ENCODE measurements around the gene KMT5C. TPM values are rescaled to one million over a fixed set of nuclear protein-coding genes. Genes with fewer than 3 reads are reported as not detected.
A peak's percentile ranks its signal among the peaks of the same experiment; 100 is the strongest.

Gene KMT5C
- total RNA-seq, 1 donor from 2014 or later, result 32.9 TPM

GRCh38 chr19:55340784-55341147 lies 1.1 kb downstream of the KMT5C start:
- Mint-ChIP-seq H3K27ac (peak overlapping the region; percentile 68), H3K36me3 (peaks cover 4% of the 10 kb centered on the region), H3K4me1 (ENCODE audit: unreplicated experiment) (peaks cover 19% of the 10 kb centered on the region), H3K27me3 (peaks cover 3% of the 10 kb centered on the region), H3K4me3 (peak overlapping the region; percentile 88), H3K9me3 (no peaks in the 10 kb centered on the region)
- DNase-seq (ENCODE audit: extremely low spot score, unreplicated experiment), result no peak
- TF ChIP-seq, protein P1, sequence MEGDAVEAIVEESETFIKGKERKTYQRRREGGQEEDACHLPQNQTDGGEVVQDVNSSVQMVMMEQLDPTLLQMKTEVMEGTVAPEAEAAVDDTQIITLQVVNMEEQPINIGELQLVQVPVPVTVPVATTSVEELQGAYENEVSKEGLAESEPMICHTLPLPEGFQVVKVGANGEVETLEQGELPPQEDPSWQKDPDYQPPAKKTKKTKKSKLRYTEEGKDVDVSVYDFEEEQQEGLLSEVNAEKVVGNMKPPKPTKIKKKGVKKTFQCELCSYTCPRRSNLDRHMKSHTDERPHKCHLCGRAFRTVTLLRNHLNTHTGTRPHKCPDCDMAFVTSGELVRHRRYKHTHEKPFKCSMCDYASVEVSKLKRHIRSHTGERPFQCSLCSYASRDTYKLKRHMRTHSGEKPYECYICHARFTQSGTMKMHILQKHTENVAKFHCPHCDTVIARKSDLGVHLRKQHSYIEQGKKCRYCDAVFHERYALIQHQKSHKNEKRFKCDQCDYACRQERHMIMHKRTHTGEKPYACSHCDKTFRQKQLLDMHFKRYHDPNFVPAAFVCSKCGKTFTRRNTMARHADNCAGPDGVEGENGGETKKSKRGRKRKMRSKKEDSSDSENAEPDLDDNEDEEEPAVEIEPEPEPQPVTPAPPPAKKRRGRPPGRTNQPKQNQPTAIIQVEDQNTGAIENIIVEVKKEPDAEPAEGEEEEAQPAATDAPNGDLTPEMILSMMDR (conservative IDR thresholded peaks at IDR 0.05), result no peak

DNA sequence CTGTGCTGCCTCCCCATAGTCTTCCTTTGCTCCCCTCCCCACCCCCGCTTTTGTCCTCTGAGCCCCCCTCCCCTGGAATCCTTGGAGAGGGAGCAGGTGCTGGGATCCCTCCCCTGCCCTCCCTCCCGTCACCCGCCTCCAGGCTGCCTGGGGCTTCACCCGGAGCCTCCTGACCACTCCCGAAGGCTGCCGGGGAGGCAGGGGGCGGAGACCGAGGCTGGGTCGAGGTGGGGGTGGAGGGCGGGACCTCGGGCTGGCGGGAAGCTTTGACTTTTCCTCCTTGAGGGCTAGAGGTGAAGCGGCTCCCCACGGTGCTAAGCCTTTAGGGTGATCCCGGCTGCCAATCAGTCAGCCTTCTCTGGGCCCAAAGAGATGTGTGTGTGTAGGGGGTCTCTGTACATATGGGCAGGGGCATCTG lies 1.5 kb downstream of the KMT5C start:
- DNase-seq (ENCODE audit: extremely low spot score, unreplicated experiment), result no peak
- Mint-ChIP-seq H3K4me3 (peak overlapping the region; percentile 88), H3K27ac (peak overlapping the region; percentile 68), H3K9me3 (no peaks in the 10 kb centered on the region), H3K36me3 (peaks cover 4% of the 10 kb centered on the region), H3K27me3 (peaks cover 3% of the 10 kb centered on the region), H3K4me1 (ENCODE audit: unreplicated experiment) (peaks cover 19% of the 10 kb centered on the region)
- TF ChIP-seq, protein P1 (conservative IDR thresholded peaks at IDR 0.05), result no peak

- Mint-ChIP-seq H3K4me3 (peak overlapping the region; percentile 85), H3K4me1 (ENCODE audit: unreplicated experiment) (peaks cover 19% of the 10 kb centered on the region), H3K27me3 (peaks cover 3% of the 10 kb centered on the region), H3K36me3 (peaks cover 4% of the 10 kb centered on the region), H3K27ac (peak overlapping the region; percentile 62), H3K9me3 (no peaks in the 10 kb centered on the region)
- no peak for DNase-seq (ENCODE audit: extremely low spot score, unreplicated experiment)
- TF ChIP-seq, protein P1 (conservative IDR thresholded peaks at IDR 0.05), result no peak
Measured at GRCh38 chr19:55341595-55342531, 2.2 kb downstream of the KMT5C start.

DNA sequence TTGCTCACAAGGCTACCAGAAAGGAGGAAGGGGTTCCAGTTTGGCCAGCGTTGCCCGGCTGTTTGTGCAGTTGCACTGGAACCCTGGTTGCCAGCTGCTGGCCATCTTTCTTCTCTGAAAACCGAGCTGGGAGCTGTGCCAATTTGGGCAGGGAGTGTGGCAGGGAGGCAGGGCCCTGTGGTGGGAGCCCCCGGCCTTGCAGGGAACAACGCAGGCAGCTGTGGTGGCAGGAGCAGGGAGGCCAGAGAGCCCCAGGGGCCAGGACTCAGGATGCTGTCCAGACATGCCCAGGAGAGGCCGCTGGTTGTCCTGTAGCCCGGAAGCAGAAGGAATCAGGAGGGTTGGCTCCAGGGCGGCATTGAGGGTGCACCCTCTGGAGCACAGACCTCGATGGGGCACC lies 4.8 kb downstream of the KMT5C start:
- no peak overlapping the region for H3K27ac Mint-ChIP-seq
- H3K9me3 Mint-ChIP-seq, result no peaks in the 10 kb centered on the region
- no peak for DNase-seq (ENCODE audit: extremely low spot score, unreplicated experiment)
- H3K27me3 Mint-ChIP-seq, result no peaks in the 10 kb centered on the region
- TF ChIP-seq, protein P1 (conservative IDR thresholded peaks at IDR 0.05), result no peak
- H3K4me3 Mint-ChIP-seq, result no peak overlapping the region
- H3K36me3 Mint-ChIP-seq, result peaks cover 4% of the 10 kb centered on the region
- H3K4me1 Mint-ChIP-seq (ENCODE audit: unreplicated experiment), result peaks cover 18% of the 10 kb centered on the region

- no peaks in the 10 kb centered on the region for H3K36me3 Mint-ChIP-seq
- peaks cover 15% of the 10 kb centered on the region for H3K4me1 Mint-ChIP-seq (ENCODE audit: unreplicated experiment)
- TF ChIP-seq, protein P1 (conservative IDR thresholded peaks at IDR 0.05), result no peak
- no peaks in the 10 kb centered on the region for H3K27me3 Mint-ChIP-seq
- peak overlapping the region; percentile 21 for H3K27ac Mint-ChIP-seq
- no peaks in the 10 kb centered on the region for H3K9me3 Mint-ChIP-seq
- no peak overlapping the region for H3K4me3 Mint-ChIP-seq
- DNase-seq (ENCODE audit: extremely low spot score, unreplicated experiment), result no peak
Measured at GRCh38 chr19:55345101-55345817, 5.6 kb downstream of the KMT5C start.

All from type B pancreatic cell (in vitro differentiated cells).